Measurements from ENCODE around the gene SOWAHA. TPM values are rescaled to one million over a fixed set of nuclear protein-coding genes. Genes with fewer than 3 reads are reported as not detected.

SOWAHA gene
- total and polyA plus RNA-seq, 7 donors = 0.01 to 0.06 TPM; not detected in 5

GRCh38 chr5:132848270-132848669, 35.2 kb downstream of the SOWAHA start:
- no peak overlapping the region for H3K4me3 ChIP-seq
- ATAC-seq = no peak

GRCh38 chr5:132849347-132849746, 36.2 kb downstream of the SOWAHA start:
- Histone ChIP-seq H3K36me3 (ENCODE audit: insufficient read depth in 1 of 2, low read depth in 1 of 2) (no peaks in the 10 kb centered on the region), H3K4me3 (no peak overlapping the region), H3K27me3 (ENCODE audit: insufficient read depth in 3 of 3, low read length in 2 of 3) (no peaks in the 10 kb centered on the region), H3K9me3 (no peaks in the 10 kb centered on the region), H3K4me1 (no peaks in the 10 kb centered on the region), H3K27ac (no peak overlapping the region)
- WGBS, 3 donors = 67 to 70% (median 67%) methylated on average over 1 of the region's 1 CpG
- TF ChIP-seq CTCF (IDR thresholded peaks at IDR 0.05) = no peak
- no peak for DNase-seq
- ATAC-seq = no peak
- intact Hi-C loops (cut with DNase I) = no loop called here

More at GRCh38 chr5:132848270-132848669, 35.2 kb downstream of the SOWAHA start:
- Histone ChIP-seq H3K27me3 (ENCODE audit: insufficient read depth in 3 of 3, low read length in 2 of 3) (no peaks in the 10 kb centered on the region), H3K36me3 (ENCODE audit: insufficient read depth in 1 of 2, low read depth in 1 of 2) (no peaks in the 10 kb centered on the region), H3K27ac (no peak overlapping the region), H3K9me3 (no peaks in the 10 kb centered on the region), H3K4me1 (no peaks in the 10 kb centered on the region)
- no peak for TF ChIP-seq CTCF (IDR thresholded peaks at IDR 0.05)
- intact Hi-C loops (cut with DNase I) = no loop called here
- WGBS, 3 donors = 92 to 95% (median 93%) methylated on average over 8 of the region's 8 CpGs
- no peak for DNase-seq

- DNase-seq (no peak), ATAC-seq (no peak)
- H3K27me3 ChIP-seq (ENCODE audit: insufficient read depth in 3 of 3, low read length in 2 of 3) = no peaks in the 10 kb centered on the region
- intact Hi-C loops (cut with DNase I) = no loop called here
- TF ChIP-seq CTCF (IDR thresholded peaks at IDR 0.05) = no peak
- H3K9me3 ChIP-seq = no peaks in the 10 kb centered on the region
- no peak overlapping the region for H3K4me3 ChIP-seq
- no peaks in the 10 kb centered on the region for H3K36me3 ChIP-seq (ENCODE audit: insufficient read depth in 1 of 2, low read depth in 1 of 2)
- 73 to 79% (median 74%) methylated on average over 2 of the region's 2 CpGs for WGBS, 3 donors
- no peak overlapping the region for H3K27ac ChIP-seq
- no peaks in the 10 kb centered on the region for H3K4me1 ChIP-seq
These were observed 37.0 kb downstream of the SOWAHA start for GRCh38 chr5:132850066-132850465.

GRCh38 chr5:132853323-132853722, 40.2 kb downstream of the SOWAHA start:
- ATAC-seq = no peak
- no peak for TF ChIP-seq CTCF (IDR thresholded peaks at IDR 0.05)
- WGBS, 3 donors = 91 to 95% (median 93%) methylated on average over 3 of the region's 3 CpGs

GRCh38 chr5:132853790-132854189, 40.7 kb downstream of the SOWAHA start:
- Histone ChIP-seq H3K36me3 (ENCODE audit: insufficient read depth in 1 of 2, low read depth in 1 of 2) (no peaks in the 10 kb centered on the region), H3K27ac (no peak overlapping the region), H3K4me3 (no peak overlapping the region), H3K4me1 (no peaks in the 10 kb centered on the region), H3K27me3 (ENCODE audit: insufficient read depth in 3 of 3, low read length in 2 of 3) (no peaks in the 10 kb centered on the region), H3K9me3 (no peaks in the 10 kb centered on the region)
- 42 to 84% (median 64%) methylated on average over 1 of the region's 1 CpG for WGBS, 3 donors
- ATAC-seq (no peak), DNase-seq (no peak)
- no peak for TF ChIP-seq CTCF (IDR thresholded peaks at IDR 0.05)
- intact Hi-C loops (cut with DNase I) = no loop called here

More at GRCh38 chr5:132853323-132853722, 40.2 kb downstream of the SOWAHA start:
- no peak for DNase-seq
- Histone ChIP-seq H3K27ac (no peak overlapping the region), H3K4me1 (no peaks in the 10 kb centered on the region), H3K36me3 (ENCODE audit: insufficient read depth in 1 of 2, low read depth in 1 of 2) (no peaks in the 10 kb centered on the region), H3K4me3 (no peak overlapping the region), H3K9me3 (no peaks in the 10 kb centered on the region), H3K27me3 (ENCODE audit: insufficient read depth in 3 of 3, low read length in 2 of 3) (no peaks in the 10 kb centered on the region)
- intact Hi-C loops (cut with DNase I) = no loop called here
